DMS 273 (cell line): ENCODE data around the gene ANKRD55.
"Not testable (repeated sequence)": the region's sequence is repeated elsewhere in the genome, so short reads cannot be mapped to it uniquely, and the experiment has no call there.

Experiments
- DNase-seq: peaks from one replicate; lab custom pipeline; 2025; ENCODE audit not compliant: unreplicated experiment; lab: John Stamatoyannopoulos, UW

Gene ANKRD55

GRCh38 chr5:56110646-56111403 lies 122.3 kb downstream of the ANKRD55 start:
- DNase-seq: no peak

GRCh38 chr5:56108246-56108645 lies 124.9 kb downstream of the ANKRD55 start:
- no peak for DNase-seq

GRCh38 chr5:56106837-56107236 lies 126.3 kb downstream of the ANKRD55 start:
- DNase-seq: no peak

- DNase-seq: no peak
Measured at GRCh38 chr5:56105511-56106291, 127.4 kb downstream of the ANKRD55 start.

- peak; percentile 32 for DNase-seq
Measured at GRCh38 chr5:56102889-56103288, 130.2 kb downstream of the ANKRD55 start.

- DNase-seq: not testable (repeated sequence)
Measured at GRCh38 chr5:56102207-56102606, 130.9 kb downstream of the ANKRD55 start.

GRCh38 chr5:56101180-56101579 lies 131.9 kb downstream of the ANKRD55 start:
- DNase-seq: no peak

- DNase-seq: no peak
Measured at GRCh38 chr5:56100439-56101176, 132.5 kb downstream of the ANKRD55 start.

GRCh38 chr5:56099346-56099745 lies 133.8 kb downstream of the ANKRD55 start:
- DNase-seq: no peak

- DNase-seq: no peak
Measured at GRCh38 chr5:56097055-56097454, 136.1 kb downstream of the ANKRD55 start.

GRCh38 chr5:56095579-56096102 lies 137.5 kb downstream of the ANKRD55 start:
- DNase-seq: no peak

GRCh38 chr5:56094579-56095361 lies 138.4 kb downstream of the ANKRD55 start:
- no peak for DNase-seq

- no peak for DNase-seq
Measured at GRCh38 chr5:56093970-56094369, 139.2 kb downstream of the ANKRD55 start.

- DNase-seq: no peak
Measured at GRCh38 chr5:56092115-56092514, 141.0 kb downstream of the ANKRD55 start.

GRCh38 chr5:56091664-56092063 lies 141.5 kb downstream of the ANKRD55 start:
- no peak for DNase-seq

- no peak for DNase-seq
Measured at GRCh38 chr5:56090793-56091460, 142.2 kb downstream of the ANKRD55 start.

GRCh38 chr5:56088967-56089829 lies 143.9 kb downstream of the ANKRD55 start:
- DNase-seq: no peak

- DNase-seq: no peak
Measured at GRCh38 chr5:56088431-56088949, 144.6 kb downstream of the ANKRD55 start.

GRCh38 chr5:56085193-56085592 lies 147.9 kb downstream of the ANKRD55 start:
- DNase-seq: no peak
